NOMO-1 (cell line): Measurements from ENCODE around the gene TANGO6.
"Not testable (repeated sequence)": the region's sequence is repeated elsewhere in the genome, so short reads cannot be mapped to it uniquely, and the experiment has no call there.

Experiments used
- DNase-seq, 2 experiments: peaks; one replicate each; lab custom pipeline; 2025; ENCODE audit not compliant: unreplicated experiment in 2 of 2; lab: John Stamatoyannopoulos, UW

Gene TANGO6

GRCh38 chr16:68843482-68844210 is at the start of gene TANGO6:
TANGO6 (plus strand) TSS chr16:68843531; CDS start chr16:68843618, 87 bp downstream.
- DNase-seq: peak; percentile 56 to 78

- no peak for DNase-seq
These were observed 44.9 kb upstream of the TANGO6 start for GRCh38 chr16:68798398-68798797.

- DNase-seq: peak; percentile 70 to 81
These were observed 43.0 kb upstream of the TANGO6 start for GRCh38 chr16:68800257-68800875.

- no peak for DNase-seq
These were observed 41.1 kb upstream of the TANGO6 start for GRCh38 chr16:68802190-68802589.

- no peak for DNase-seq
These were observed 36.9 kb upstream of the TANGO6 start for GRCh38 chr16:68806422-68806821.

GRCh38 chr16:68806981-68807380 is 36.4 kb upstream of the TANGO6 start:
- no peak for DNase-seq

GRCh38 chr16:68814516-68814915 is 28.8 kb upstream of the TANGO6 start:
- no peak for DNase-seq

- DNase-seq: no peak
These were observed 19.8 kb upstream of the TANGO6 start for GRCh38 chr16:68823401-68824135.

GRCh38 chr16:68825427-68825826 is 17.9 kb upstream of the TANGO6 start:
- DNase-seq: no peak

- no peak for DNase-seq
These were observed 16.7 kb upstream of the TANGO6 start for GRCh38 chr16:68826652-68827051.

GRCh38 chr16:68833251-68833650 is 10.1 kb upstream of the TANGO6 start:
- DNase-seq: no peak

GRCh38 chr16:68834550-68834949 is 8.8 kb upstream of the TANGO6 start:
- no peak for DNase-seq

- DNase-seq: no peak
These were observed 7.4 kb upstream of the TANGO6 start for GRCh38 chr16:68835970-68836369.

- DNase-seq: no peak
These were observed 3.5 kb upstream of the TANGO6 start for GRCh38 chr16:68839831-68840230.

- not testable (repeated sequence) for DNase-seq
These were observed 308 bp upstream of the TANGO6 start for GRCh38 chr16:68842964-68843481.

GRCh38 chr16:68844211-68844564 is 857 bp downstream of the TANGO6 start:
- no peak for DNase-seq

GRCh38 chr16:68848786-68849185 is 5.5 kb downstream of the TANGO6 start:
- DNase-seq: no peak

- DNase-seq: no peak
These were observed 7.2 kb downstream of the TANGO6 start for GRCh38 chr16:68850481-68850880.

- no peak for DNase-seq
These were observed 8.3 kb downstream of the TANGO6 start for GRCh38 chr16:68851601-68852000.

- no peak for DNase-seq
These were observed 14.1 kb downstream of the TANGO6 start for GRCh38 chr16:68857479-68857878.

- no peak for DNase-seq
These were observed 16.5 kb downstream of the TANGO6 start for GRCh38 chr16:68859828-68860227.
